Endometrium (tissue), 2 donors: ENCODE results near the gene IGLON5.
A peak's percentile ranks its signal among the peaks of the same experiment; 100 is the strongest.

Source experiments
- FAIRE-seq: peaks from 2 replicates; lab custom pipeline; 2012; peaks lifted over from hg19 to GRCh38; lab: Jason Lieb, UNC
- donor health status: control.
- donor health status: control.

Gene IGLON5

DNA sequence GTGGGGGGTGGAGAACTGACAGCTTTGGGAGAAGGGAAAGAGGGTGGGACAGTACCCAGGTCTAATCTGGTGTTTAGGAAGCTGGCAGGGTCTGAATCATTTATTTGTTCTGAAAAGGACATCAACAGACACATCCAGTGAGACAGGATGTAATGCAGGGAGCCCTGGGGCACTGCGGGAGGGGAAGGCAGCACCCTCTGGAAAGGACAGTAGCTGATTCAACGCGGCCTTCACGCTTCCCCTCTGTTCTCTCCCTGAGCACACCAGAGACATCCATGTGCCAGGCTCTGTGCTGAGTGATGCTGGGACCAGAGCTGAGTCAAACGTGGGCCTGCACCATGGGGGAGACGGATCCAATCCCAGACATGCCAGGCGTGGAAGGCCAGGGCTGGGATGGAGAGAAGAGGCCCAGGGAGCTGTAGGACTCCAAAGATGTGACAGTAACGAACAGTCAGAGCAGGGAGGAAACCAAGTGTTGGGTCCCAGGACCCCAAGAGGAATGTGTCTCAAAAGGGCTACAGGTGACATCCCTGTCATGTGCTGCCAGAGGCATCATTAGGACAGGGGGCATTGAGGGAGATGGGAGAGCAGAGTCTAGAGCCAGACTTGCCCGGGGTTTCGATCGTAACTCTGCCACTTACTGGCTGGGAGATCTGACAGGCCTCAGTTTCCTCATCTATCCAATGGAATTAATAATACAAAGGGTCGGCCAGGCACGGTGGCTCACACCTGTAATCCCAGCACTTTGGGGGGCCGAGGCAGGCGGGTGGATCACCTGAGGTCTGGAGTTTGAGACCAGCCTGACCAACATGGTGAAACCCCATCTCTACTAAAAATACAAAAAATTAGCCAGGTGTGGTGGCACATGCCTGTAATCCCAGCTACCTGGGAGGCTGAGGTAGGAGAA lies 53.0 kb downstream of the IGLON5 start:
- no peak for FAIRE-seq

DNA sequence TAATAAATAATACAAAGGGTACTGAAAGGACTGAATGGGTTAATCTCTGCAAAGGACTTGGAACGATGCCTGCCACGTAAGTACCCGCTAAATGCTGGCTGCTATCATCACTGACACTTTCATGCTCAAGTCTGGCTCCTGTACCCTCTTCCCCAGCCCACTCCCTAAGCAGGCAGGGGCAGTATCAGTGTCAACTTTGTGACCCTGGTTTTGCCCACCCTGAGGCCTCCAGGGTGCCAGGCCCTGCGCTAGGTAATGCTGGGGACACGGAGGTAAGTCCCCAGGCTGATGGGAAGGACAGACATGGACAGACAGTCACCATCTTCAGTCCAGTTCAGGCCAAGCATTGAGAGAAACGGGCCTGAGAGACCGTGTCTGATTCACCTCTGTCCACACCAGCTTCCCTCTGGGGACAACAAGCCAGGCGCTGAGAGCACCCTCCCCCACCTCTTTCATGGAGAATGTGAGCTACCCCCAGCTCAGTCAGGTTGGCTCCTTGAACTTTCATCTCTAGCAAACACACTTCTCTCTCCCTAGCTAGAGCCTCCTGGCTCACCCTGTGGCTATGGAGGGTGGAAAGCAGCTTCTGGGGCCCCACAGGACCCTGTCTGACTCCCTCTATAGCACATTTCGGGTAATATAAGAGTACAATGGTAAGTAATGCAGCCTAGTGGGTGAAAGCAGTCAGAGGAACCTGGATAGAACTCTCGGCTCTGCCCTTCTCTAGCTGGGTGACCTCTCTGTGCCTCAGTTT lies 53.9 kb downstream of the IGLON5 start:
- no peak for FAIRE-seq

DNA sequence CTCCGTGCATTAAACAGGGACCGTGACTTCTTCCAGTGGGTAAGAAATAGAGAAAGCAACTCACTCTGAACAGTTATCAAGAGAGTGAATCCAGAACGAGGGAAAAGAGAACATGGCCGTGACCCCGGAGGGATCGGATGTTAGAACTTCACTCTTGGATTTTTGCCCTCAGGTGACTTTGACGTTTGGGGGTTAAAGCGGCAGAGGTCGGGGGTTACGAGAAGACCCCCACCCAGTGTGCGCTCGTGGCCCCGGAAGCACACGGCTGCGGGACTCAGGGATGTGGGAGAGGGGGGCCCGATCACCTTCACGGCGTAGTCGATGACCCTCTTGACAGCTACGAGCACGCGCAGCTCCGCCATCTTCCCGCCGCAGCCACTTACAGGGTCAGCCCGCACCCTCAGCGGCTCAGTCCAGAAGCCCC lies 54.5 kb downstream of the IGLON5 start, which contains the start of gene ETFB:
Gene ETFB, minus strand, starts transcription at position 424 of the 424 bp plus-strand sequence. Its CDS starts 62 bp downstream, at position 362.
- no peak for FAIRE-seq

- no peak for FAIRE-seq
Observed at GRCh38 chr19:51366389-51367254, 55.2 kb downstream of the IGLON5 start.

- FAIRE-seq, result no peak
Observed at GRCh38 chr19:51367255-51367564, 55.8 kb downstream of the IGLON5 start.

DNA sequence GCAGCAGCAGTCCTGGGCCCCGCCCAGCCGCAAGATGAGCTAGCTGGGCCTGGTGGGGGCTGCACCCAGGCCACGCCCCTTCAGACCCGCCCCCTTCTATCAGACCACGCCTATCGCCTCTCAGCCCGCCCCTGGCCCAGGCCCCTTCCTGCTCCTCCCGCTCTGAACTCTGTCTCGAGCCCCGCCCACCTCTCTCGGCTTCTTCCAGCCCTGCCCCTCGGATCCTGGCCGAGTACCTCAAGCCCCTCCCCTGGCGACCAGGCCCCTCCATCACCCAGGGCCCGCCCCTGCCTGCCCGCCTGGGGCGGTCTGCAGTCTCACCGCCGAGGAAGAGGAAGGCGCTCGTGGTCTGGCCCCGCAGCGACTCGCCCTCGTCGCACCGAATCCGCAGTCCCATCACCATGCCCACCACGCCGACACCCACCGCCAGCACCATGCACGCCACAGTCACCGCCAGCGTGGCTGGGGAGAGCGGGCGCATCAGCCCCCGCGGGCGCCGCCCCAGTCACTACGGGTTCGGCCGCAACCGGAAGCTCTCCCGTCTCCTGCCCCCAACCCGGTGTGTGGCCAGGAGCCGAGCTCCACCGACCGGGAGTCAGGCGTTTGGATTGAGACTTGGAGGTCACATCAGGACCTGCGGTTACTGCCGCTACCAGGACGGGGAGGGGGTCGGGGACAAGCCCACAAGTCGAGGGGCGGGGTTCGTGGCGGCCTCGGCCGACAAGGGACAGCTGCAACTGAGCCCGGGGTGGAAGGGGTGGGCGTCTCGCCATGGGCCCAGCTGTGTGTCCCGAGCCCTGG lies 56.3 kb downstream of the IGLON5 start:
- peak; percentile 95 for FAIRE-seq

GRCh38 chr19:51368366-51369282 lies 57.2 kb downstream of the IGLON5 start, which contains the start of gene CLDND2:
Gene CLDND2 (minus strand): TSS chr19:51369003. CDS start chr19:51368577, 426 bp downstream.
- FAIRE-seq, result no peak

DNA sequence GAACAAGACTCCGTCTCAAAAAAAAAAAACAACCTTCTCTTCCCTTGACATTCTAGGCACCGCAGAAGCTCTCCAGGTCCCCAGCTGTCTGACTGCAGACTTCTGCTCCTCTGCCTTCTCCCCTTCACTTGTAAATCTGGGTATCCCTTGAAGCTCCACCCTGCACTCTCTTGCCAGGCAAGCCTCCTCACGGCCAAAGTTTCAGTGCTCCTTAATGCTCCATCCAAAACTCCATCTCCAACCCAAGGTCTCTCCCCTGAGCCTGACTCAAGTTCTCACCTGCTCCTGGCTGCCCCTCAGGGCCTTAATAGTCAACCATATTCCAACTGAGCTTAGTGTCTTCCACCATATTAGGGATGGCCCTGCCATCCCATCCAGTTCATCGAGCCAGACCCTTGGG lies 58.8 kb downstream of the IGLON5 start:
- FAIRE-seq, result no peak

- FAIRE-seq, result no peak
Observed at GRCh38 chr19:51371186-51371690, 59.8 kb downstream of the IGLON5 start.

GRCh38 chr19:51372021-51372648 lies 60.7 kb downstream of the IGLON5 start:
- no peak for FAIRE-seq

- FAIRE-seq, result no peak
Observed at GRCh38 chr19:51372649-51373504, 61.4 kb downstream of the IGLON5 start, which contains the start of gene NKG7. Gene NKG7 (minus strand): TSS chr19:51372654. CDS start chr19:51372535, 119 bp downstream.

GRCh38 chr19:51375504-51376221 lies 64.2 kb downstream of the IGLON5 start:
- FAIRE-seq, result no peak

DNA sequence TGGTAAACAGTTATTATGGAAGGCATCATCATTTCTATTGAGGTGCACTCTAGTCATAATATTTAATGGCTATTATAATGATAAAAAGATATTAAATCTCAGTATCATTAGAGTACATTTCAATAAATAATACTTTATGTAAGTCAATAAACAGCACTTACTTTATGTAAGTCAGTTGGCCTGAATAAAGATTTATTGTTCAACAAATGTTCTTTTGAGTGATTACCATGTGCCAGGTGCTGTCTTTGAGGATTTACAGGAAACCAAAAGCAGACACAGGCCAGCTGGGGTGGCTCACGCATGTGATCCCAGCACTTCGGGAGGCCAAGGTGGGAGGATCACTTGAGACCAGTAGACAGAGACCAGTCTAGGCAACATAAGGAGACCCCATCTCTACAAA lies 66.0 kb downstream of the IGLON5 start:
- no peak for FAIRE-seq

DNA sequence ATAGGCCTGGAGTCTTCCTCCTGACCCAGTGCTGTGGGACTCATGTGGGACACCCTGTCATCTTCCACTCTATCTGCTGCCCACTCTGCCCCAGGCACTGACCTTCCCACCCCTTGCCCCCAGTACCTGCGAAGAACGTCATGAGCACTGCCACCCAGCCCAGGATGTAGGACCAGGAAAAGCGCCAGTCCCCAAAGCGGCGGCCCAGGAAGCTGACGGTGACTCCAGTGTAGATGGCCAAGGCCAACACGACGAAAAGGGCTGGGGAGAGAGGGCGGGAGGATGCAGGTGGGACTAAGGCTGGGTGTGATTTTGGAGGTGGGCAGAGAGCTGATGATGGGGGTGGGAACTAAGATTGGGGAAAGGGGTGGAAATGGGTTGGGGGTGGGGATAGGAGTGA lies 68.9 kb downstream of the IGLON5 start:
- FAIRE-seq, result no peak
